HepG2 (cell line): ENCODE measurements around the gene SFRP4. TPM values are rescaled to one million over a fixed set of nuclear protein-coding genes. Genes with fewer than 3 reads are reported as not detected.

ENCODE experiments used
- ARNT ChIP-seq: fragments of 450-650 bp; IDR thresholded peaks from 2 replicates; pipeline ENCODE4 v1.6.1; 2017
- BRD4 ChIP-seq: sonication (generic); formaldehyde crosslinking; IDR thresholded peaks from 2 replicates; pipeline ENCODE4 v1.4.0; 2020; ENCODE audit warnings: missing genetic modification reagents
- CCDC6 ChIP-seq: sonication (generic); formaldehyde crosslinking; IDR thresholded peaks from 2 replicates; pipeline ENCODE4 v1.8.1; 2022; ENCODE audit warnings: mild to moderate bottlenecking, missing genetic modification reagents, moderate library complexity
- FOXP4 ChIP-seq: sonication (generic); formaldehyde crosslinking; IDR thresholded peaks from 2 replicates; pipeline ENCODE4 v1.4.0; 2020; ENCODE audit warnings: missing genetic modification reagents
- GPN1 ChIP-seq: sonication (generic); formaldehyde crosslinking; IDR thresholded peaks from 2 replicates; pipeline ENCODE4 v1.5.1; 2020; ENCODE audit warnings: missing genetic modification reagents, borderline replicate concordance
- KLF11 ChIP-seq: IDR thresholded peaks from 2 replicates; pipeline ENCODE4 v1.6.1; 2016; ENCODE audit warnings: missing compliant biosample characterization
- SAP130 ChIP-seq: IDR thresholded peaks from 2 replicates; pipeline ENCODE4 v1.6.1; 2016; ENCODE audit warnings: low read depth
- SNRNP70 ChIP-seq: fragments of 200-400 bp; formaldehyde crosslinking; IDR thresholded peaks from 2 replicates; pipeline ENCODE4 v1.6.1; 2017; ENCODE audit warnings: mild to moderate bottlenecking, low read depth, low read length, moderate library complexity
- TCF12 ChIP-seq, 2 experiments: fragments of 450-650 bp in 1 of 2; sonication (generic) in 1 of 2; formaldehyde crosslinking in 1 of 2; IDR thresholded peaks; 2 replicates each; pipeline versions ENCODE4 v1.6.1 to v1.8.0; 2017 to 2022; ENCODE audit warnings: antibody characterized with exemption in 1 of 2, mild to moderate bottlenecking in 1 of 2, missing genetic modification reagents in 1 of 2, moderate library complexity in 1 of 2
- ZHX1 ChIP-seq: sonication (generic); formaldehyde crosslinking; IDR thresholded peaks from 2 replicates; pipeline ENCODE4 v1.8.1; 2022; ENCODE audit warnings: low read depth, mild to moderate bottlenecking, missing genetic modification reagents
- ZIK1 ChIP-seq: sonication (generic); formaldehyde crosslinking; IDR thresholded peaks from 2 replicates; pipeline ENCODE4 v1.5.0; 2020; ENCODE audit warnings: mild to moderate bottlenecking, low read depth, missing genetic modification reagents, borderline replicate concordance
- ZNF431 ChIP-seq: sonication (generic); formaldehyde crosslinking; IDR thresholded peaks from 2 replicates; pipeline ENCODE4 v1.9.0; 2022; ENCODE audit warnings: missing genetic modification reagents, low read depth, mild to moderate bottlenecking, borderline replicate concordance
- ZNF543 ChIP-seq: sonication (generic); formaldehyde crosslinking; IDR thresholded peaks from 2 replicates; pipeline ENCODE4 v1.4.0; 2020; ENCODE audit warnings: mild to moderate bottlenecking, missing genetic modification reagents
- ZNF639 ChIP-seq: conservative IDR thresholded peaks from 2 replicates; pipeline ENCODE4 v1.6.1; 2018; ENCODE audit warnings: missing genetic modification reagents
- ZNF704 ChIP-seq: sonication (generic); formaldehyde crosslinking; IDR thresholded peaks from 2 replicates; pipeline ENCODE4 v1.8.1; 2023; ENCODE audit warnings: mild to moderate bottlenecking, inconsistent platforms, moderate library complexity, missing genetic modification reagents, borderline replicate concordance
- ZNF800 ChIP-seq: sonication (generic); formaldehyde crosslinking; IDR thresholded peaks from 2 replicates; pipeline ENCODE4 v1.4.0; 2020; ENCODE audit warnings: missing genetic modification reagents
- polyA plus RNA-seq, 8 experiments: library from polyadenylated mRNA; depleted of rRNA in 3 of 8; stranded (reverse) in 7 of 8; unstranded in 1 of 8; fragments of >200 nt; fragmentation: Illumina TruSeq in 4 of 8; extraction: Trizol in 4 of 8; gene quantifications; 2 replicates each; pipeline versions ENCODE4 v1.2.1 to v1.2.3, GENCODE V29; 2011 to 2016; ENCODE audit warnings: low read depth in 4 of 8, missing spikeins in 1 of 8, mixed read lengths in 1 of 8; ENCODE audit not compliant: insufficient read depth in 1 of 8
- total RNA-seq, 5 experiments: library from RNA; depleted of rRNA; stranded (reverse); fragments of >200 nt; fragmentation: Illumina TruSeq; extraction: Trizol; gene quantifications; 2 replicates each; pipeline ENCODE4 v1.2.3, GENCODE V29; 2016; ENCODE audit warnings: low read depth in 1 of 5

Gene SFRP4
- total and polyA plus RNA-seq, 2 of the 13 experiments (the other 11 are each of a cell fraction or from before 2014, with no cell fraction given), result 0.96 to 1.8 TPM

GRCh38 chr7:37916017-37916672 is 472 bp downstream of the SFRP4 start (continued):
- TF ChIP-seq ZHX1 (CRISPR knock-in tag) (0 out of 2 replicates have a peak, but pooled peaks have one; percentile 71), ZNF431 (0 out of 2 replicates have a peak, but pooled peaks have one; percentile 46), ZNF639 (CRISPR knock-in tag) (no peak), ARNT (no peak), BRD4 (0 out of 2 replicates have a peak, but pooled peaks have one; percentile 18), TCF12 (IDR thresholded peaks at IDR 0.05) (no peak), TCF12 (CRISPR knock-in tag; IDR thresholded peaks at IDR 0.05) (no peak), CCDC6 (peak; percentile 36; the same call in 1 of the 2 replicates), ZNF800 (CRISPR knock-in tag) (peak; percentile 99), SNRNP70 (no peak), KLF11 (CRISPR knock-in tag) (no peak), ZNF704 (CRISPR knock-in tag) (peak; percentile 85; the same call in 1 of the 2 replicates), ZIK1 (CRISPR knock-in tag) (0 out of 2 replicates have a peak, but pooled peaks have one; percentile 59), SAP130 (CRISPR knock-in tag) (no peak), GPN1 (CRISPR knock-in tag) (no peak), FOXP4 (CRISPR knock-in tag) (0 out of 2 replicates have a peak, but pooled peaks have one; percentile 0), ZNF543 (CRISPR knock-in tag) (peak; percentile 43; the same call in 1 of the 2 replicates)
